ENCODE data around the gene CTSH. TPM values are rescaled to one million over a fixed set of nuclear protein-coding genes. Genes with fewer than 3 reads are reported as not detected.
A peak's percentile ranks its signal among the peaks of the same experiment; 100 is the strongest.

CTSH gene
- total RNA-seq, 1 experiment from 2014 or later = 178 TPM

- ChIA-PET POLR2A (no interaction called here), CTCF (no interaction called here)
- Histone ChIP-seq H3K27ac (ENCODE audit: low read length) (no peak overlapping the region), H3K4me3 (ENCODE audit: low read depth in 2 of 2, low read length in 2 of 2) (no peak overlapping the region), H3K9me3 (ENCODE audit: control insufficient read depth, insufficient read depth, low read depth, low read length) (no peaks in the 10 kb centered on the region), H3K27me3 (ENCODE audit: control insufficient read depth, insufficient read depth, low read length) (no peaks in the 10 kb centered on the region), H3K4me1 (ENCODE audit: control insufficient read depth, insufficient read depth, low read length) (peaks cover 29% of the 10 kb centered on the region), H3K36me3 (ENCODE audit: control insufficient read depth, insufficient read depth, low read length) (no peaks in the 10 kb centered on the region; the same call in 1 of the 2 replicates)
- DNase-seq (ENCODE audit: low read depth, low spot score) = no peak
- TF ChIP-seq, protein P1, sequence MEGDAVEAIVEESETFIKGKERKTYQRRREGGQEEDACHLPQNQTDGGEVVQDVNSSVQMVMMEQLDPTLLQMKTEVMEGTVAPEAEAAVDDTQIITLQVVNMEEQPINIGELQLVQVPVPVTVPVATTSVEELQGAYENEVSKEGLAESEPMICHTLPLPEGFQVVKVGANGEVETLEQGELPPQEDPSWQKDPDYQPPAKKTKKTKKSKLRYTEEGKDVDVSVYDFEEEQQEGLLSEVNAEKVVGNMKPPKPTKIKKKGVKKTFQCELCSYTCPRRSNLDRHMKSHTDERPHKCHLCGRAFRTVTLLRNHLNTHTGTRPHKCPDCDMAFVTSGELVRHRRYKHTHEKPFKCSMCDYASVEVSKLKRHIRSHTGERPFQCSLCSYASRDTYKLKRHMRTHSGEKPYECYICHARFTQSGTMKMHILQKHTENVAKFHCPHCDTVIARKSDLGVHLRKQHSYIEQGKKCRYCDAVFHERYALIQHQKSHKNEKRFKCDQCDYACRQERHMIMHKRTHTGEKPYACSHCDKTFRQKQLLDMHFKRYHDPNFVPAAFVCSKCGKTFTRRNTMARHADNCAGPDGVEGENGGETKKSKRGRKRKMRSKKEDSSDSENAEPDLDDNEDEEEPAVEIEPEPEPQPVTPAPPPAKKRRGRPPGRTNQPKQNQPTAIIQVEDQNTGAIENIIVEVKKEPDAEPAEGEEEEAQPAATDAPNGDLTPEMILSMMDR (IDR thresholded peaks at IDR 0.05) = no peak
- no peak for TF ChIP-seq TCF7L2 (IDR thresholded peaks at IDR 0.05; ENCODE audit: low read depth, low read length)
- TF ChIP-seq, protein P2, sequence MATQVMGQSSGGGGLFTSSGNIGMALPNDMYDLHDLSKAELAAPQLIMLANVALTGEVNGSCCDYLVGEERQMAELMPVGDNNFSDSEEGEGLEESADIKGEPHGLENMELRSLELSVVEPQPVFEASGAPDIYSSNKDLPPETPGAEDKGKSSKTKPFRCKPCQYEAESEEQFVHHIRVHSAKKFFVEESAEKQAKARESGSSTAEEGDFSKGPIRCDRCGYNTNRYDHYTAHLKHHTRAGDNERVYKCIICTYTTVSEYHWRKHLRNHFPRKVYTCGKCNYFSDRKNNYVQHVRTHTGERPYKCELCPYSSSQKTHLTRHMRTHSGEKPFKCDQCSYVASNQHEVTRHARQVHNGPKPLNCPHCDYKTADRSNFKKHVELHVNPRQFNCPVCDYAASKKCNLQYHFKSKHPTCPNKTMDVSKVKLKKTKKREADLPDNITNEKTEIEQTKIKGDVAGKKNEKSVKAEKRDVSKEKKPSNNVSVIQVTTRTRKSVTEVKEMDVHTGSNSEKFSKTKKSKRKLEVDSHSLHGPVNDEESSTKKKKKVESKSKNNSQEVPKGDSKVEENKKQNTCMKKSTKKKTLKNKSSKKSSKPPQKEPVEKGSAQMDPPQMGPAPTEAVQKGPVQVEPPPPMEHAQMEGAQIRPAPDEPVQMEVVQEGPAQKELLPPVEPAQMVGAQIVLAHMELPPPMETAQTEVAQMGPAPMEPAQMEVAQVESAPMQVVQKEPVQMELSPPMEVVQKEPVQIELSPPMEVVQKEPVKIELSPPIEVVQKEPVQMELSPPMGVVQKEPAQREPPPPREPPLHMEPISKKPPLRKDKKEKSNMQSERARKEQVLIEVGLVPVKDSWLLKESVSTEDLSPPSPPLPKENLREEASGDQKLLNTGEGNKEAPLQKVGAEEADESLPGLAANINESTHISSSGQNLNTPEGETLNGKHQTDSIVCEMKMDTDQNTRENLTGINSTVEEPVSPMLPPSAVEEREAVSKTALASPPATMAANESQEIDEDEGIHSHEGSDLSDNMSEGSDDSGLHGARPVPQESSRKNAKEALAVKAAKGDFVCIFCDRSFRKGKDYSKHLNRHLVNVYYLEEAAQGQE (IDR thresholded peaks at IDR 0.05; ENCODE audit: insufficient read depth in 1 of 2, low read depth in 2 of 2, low read length in 1 of 2) = no peak
- TF ChIP-seq POLR2AphosphoS5 (IDR thresholded peaks at IDR 0.05; ENCODE audit: low read depth, low read length) = no peak
- TF ChIP-seq SIN3A (IDR thresholded peaks at IDR 0.05; ENCODE audit: borderline replicate concordance, insufficient read depth, low read depth, low read length) = no peak
- ATAC-seq = no peak
- in situ Hi-C loops (cut with HindIII; ENCODE audit: low pct_unique_long_range_greater_than_20kb, low sequenced_read_pairs) (no loop called here), intact Hi-C loops (cut with micrococcal nuclease; ENCODE audit: unreplicated experiment) (no loop called here)
- BruUV-seq (replicated peaks) = no TSS peak
These were observed 6.0 kb downstream of the CTSH start for GRCh38 chr15:78938658-78939488.

DNA sequence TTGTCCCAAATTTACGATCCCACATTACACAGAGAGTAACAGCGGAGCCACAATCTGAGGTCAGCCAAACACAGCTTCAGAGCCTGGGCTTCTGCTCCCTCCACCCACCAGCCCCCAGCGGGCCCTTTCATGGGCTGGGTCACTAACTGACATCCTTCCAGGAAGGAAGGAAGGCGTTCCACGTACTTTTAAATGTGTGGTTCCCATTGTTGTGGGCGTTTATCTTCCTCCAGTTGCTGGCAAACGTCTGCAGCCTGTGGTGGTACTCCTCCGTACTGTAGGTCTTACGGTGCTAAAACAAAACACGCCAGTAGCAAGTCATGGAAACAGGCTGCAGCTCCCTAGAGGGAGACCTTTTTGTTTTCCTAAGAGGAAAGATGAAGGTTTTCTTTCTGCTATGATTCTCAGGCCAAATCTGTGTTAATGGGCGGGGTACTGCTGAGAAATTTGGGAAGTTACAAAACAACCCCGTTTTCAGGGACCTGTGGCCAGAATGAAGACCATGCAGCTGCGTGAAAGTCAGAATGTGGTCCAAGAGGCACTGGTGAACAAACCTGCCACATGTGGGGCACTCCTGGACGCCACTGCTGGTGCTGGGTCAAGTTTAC lies 7.6 kb downstream of the CTSH start:
- TF ChIP-seq, protein P1 (IDR thresholded peaks at IDR 0.05) = no peak
- TF ChIP-seq SIN3A (IDR thresholded peaks at IDR 0.05; ENCODE audit: borderline replicate concordance, insufficient read depth, low read depth, low read length) (no peak), POLR2AphosphoS5 (IDR thresholded peaks at IDR 0.05; ENCODE audit: low read depth, low read length) (no peak)
- Histone ChIP-seq H3K9me3 (ENCODE audit: control insufficient read depth, insufficient read depth, low read depth, low read length) (no peaks in the 10 kb centered on the region), H3K4me1 (ENCODE audit: control insufficient read depth, insufficient read depth, low read length) (peaks cover 37% of the 10 kb centered on the region), H3K4me3 (ENCODE audit: low read depth in 2 of 2, low read length in 2 of 2) (no peak overlapping the region), H3K27me3 (ENCODE audit: control insufficient read depth, insufficient read depth, low read length) (no peaks in the 10 kb centered on the region), H3K27ac (ENCODE audit: low read length) (peak overlapping the region; percentile 66), H3K36me3 (ENCODE audit: control insufficient read depth, insufficient read depth, low read length) (no peaks in the 10 kb centered on the region; the same call in 1 of the 2 replicates)
- in situ Hi-C loops (cut with HindIII; ENCODE audit: low pct_unique_long_range_greater_than_20kb, low sequenced_read_pairs) = no loop called here
- DNase-seq (ENCODE audit: low read depth, low spot score) (no peak), ATAC-seq (no peak)
- ChIA-PET CTCF (no interaction called here), POLR2A (no interaction called here)
- BruUV-seq (replicated peaks) = no TSS peak
- intact Hi-C loops (cut with micrococcal nuclease; ENCODE audit: unreplicated experiment) = no loop called here

Measured in Panc1 (cell line).